HepG2 (cell line): ENCODE data around the gene TTLL6. TPM values are rescaled to one million over a fixed set of nuclear protein-coding genes. Genes with fewer than 3 reads are reported as not detected.

ENCODE experiments used
- ATAC-seq: fragments of 200-7000 bp; cut with Tn5 transposase; 3 replicates; pipeline ENCODE4 v1.9.1; 2020; ENCODE audit warnings: mild to moderate bottlenecking, moderate library complexity
- BruUV-seq: library from RNA; stranded (reverse); fragments of 400-500 nt; replicated peaks from 2 replicates; lab custom pipeline; 2021; lab: Mats Ljungman, UMichigan
- CTCF ChIA-PET: fragments of 300-600 bp; formaldehyde crosslinking; extraction: SDS; loops from one replicate; lab custom pipeline; 2021; ENCODE audit warnings: low total read pairs, inconsistent platforms, low intra/inter-chr PET ratio; lab: Yijun Ruan, JAX
- POLR2A ChIA-PET: fragments of 350-600 bp; sonication (Branson Sonifier 250); formaldehyde crosslinking; loops from one replicate; lab custom pipeline; 2020; ENCODE audit warnings: antibody characterized with exemption, inconsistent platforms; lab: Yijun Ruan, JAX
- DNase-seq: peaks from one replicate; pipeline ENCODE4 v3.0.0-alpha.2; 2015; ENCODE audit warnings: low spot score
- FAIRE-seq: peaks from 3 replicates; lab custom pipeline; 2011; peaks lifted over from hg19 to GRCh38; lab: Jason Lieb, UNC
- H2AFZ ChIP-seq: one replicate; pipeline ENCODE4 v1.6.1; 2011; ENCODE audit warnings: low read length, inconsistent platforms
- H3K27ac ChIP-seq: fragments of 300-600 bp; 3 replicates; pipeline ENCODE4 v1.8.0; 2011; ENCODE audit warnings: mixed run types, mild to moderate bottlenecking, mixed read lengths, low read length, inconsistent platforms; ENCODE audit not compliant: insufficient read depth; ENCODE audit errors: extremely low read length
- H3K27me3 ChIP-seq, 2 experiments: fragments of 200-600 bp in 1 of 2; 2 replicates in 1 of 2; 3 replicates in 1 of 2; pipeline versions ENCODE4 v1.6.0 to v1.8.0; 2011; ENCODE audit warnings: low read length in 2 of 2, mild to moderate bottlenecking in 2 of 2, moderate library complexity in 2 of 2, inconsistent platforms in 1 of 2; ENCODE audit not compliant: insufficient read depth in 2 of 2, control insufficient read depth in 1 of 2
- H3K36me3 ChIP-seq, 2 experiments: fragments of 200-600 bp in 1 of 2; replicated peaks in 1 of 2; 2 replicates in 1 of 2; 3 replicates in 1 of 2; pipeline versions ENCODE4 v1.5.1 to v1.8.0; 2011; ENCODE audit warnings: low read length in 2 of 2, inconsistent platforms in 1 of 2; ENCODE audit not compliant: insufficient read depth in 2 of 2, control insufficient read depth in 1 of 2
- H3K4me1 ChIP-seq: 2 replicates; pipeline ENCODE4 v1.5.1; 2012; ENCODE audit warnings: low read length, inconsistent platforms; ENCODE audit not compliant: insufficient read depth
- H3K4me2 ChIP-seq: 2 replicates; pipeline ENCODE4 v1.6.0; 2011; ENCODE audit warnings: low read depth, low read length, inconsistent platforms
- H3K4me3 ChIP-seq, 3 experiments: fragments of 200-600 bp in 1 of 3; sonication (generic), shearing (Covaris generic) in 1 of 3; replicated peaks in 1 of 3; 2 replicates each; pipeline ENCODE4 v1.5.1; 2011 to 2016; ENCODE audit warnings: low read length in 3 of 3, inconsistent platforms in 2 of 3, low read depth in 2 of 3, mild to moderate bottlenecking in 2 of 3, control low read depth in 1 of 3, mixed read lengths in 1 of 3; ENCODE audit not compliant: insufficient read depth in 1 of 3
- H3K79me2 ChIP-seq: one replicate; pipeline ENCODE4 v1.6.1; 2011; ENCODE audit warnings: low read length, inconsistent platforms; ENCODE audit not compliant: insufficient read depth
- H3K9ac ChIP-seq: 2 replicates; pipeline ENCODE4 v1.6.0; 2011; ENCODE audit warnings: mild to moderate bottlenecking, low read depth, low read length, inconsistent platforms; ENCODE audit not compliant: insufficient read depth
- H3K9me3 ChIP-seq: 2 replicates; pipeline ENCODE4 v1.5.1; 2012; ENCODE audit warnings: mild to moderate bottlenecking, low read length
- H4K20me1 ChIP-seq: 2 replicates; pipeline ENCODE4 v1.6.0; 2011; ENCODE audit warnings: inconsistent platforms, mild to moderate bottlenecking, low read length, moderate library complexity; ENCODE audit not compliant: insufficient read depth
- MBD4 ChIP-seq: IDR thresholded peaks from 2 replicates; pipeline ENCODE4 v1.6.1; 2012; ENCODE audit warnings: low read length, inconsistent platforms, borderline replicate concordance
- ZNF547 ChIP-seq: sonication (generic); formaldehyde crosslinking; IDR thresholded peaks from 2 replicates; pipeline ENCODE4 v1.5.1; 2020; ENCODE audit warnings: mild to moderate bottlenecking, missing genetic modification reagents
- WGBS: methylation state at CpG from one replicate; pipeline ENCODE4 v1.1.6; 2017; ENCODE audit warnings: low lambda C conversion rate; 5-methylcytosine and 5-hydroxymethylcytosine counted together
- in situ Hi-C: cut with HindIII; loops from 2 replicates; pipeline ENCODE4 v1.10.0; 2017; ENCODE audit warnings: low pct_unique_long_range_greater_than_20kb; ENCODE audit not compliant: extremely low pct_ligation_motif_present
- intact Hi-C: fragments of 100-400 bp; cut with micrococcal nuclease; formaldehyde crosslinking; loops from one replicate; pipeline ENCODE4 v1.10.0; 2022; ENCODE audit not compliant: unreplicated experiment
- polyA plus RNA-seq, 8 experiments: library from polyadenylated mRNA; depleted of rRNA in 3 of 8; stranded (reverse) in 7 of 8; unstranded in 1 of 8; fragments of >200 nt; fragmentation: Illumina TruSeq in 4 of 8; extraction: Trizol in 4 of 8; gene quantifications; 2 replicates each; pipeline versions ENCODE4 v1.2.1 to v1.2.3, GENCODE V29; 2011 to 2016; ENCODE audit warnings: low read depth in 4 of 8, missing spikeins in 1 of 8, mixed read lengths in 1 of 8; ENCODE audit not compliant: insufficient read depth in 1 of 8
- total RNA-seq, 5 experiments: library from RNA; depleted of rRNA; stranded (reverse); fragments of >200 nt; fragmentation: Illumina TruSeq; extraction: Trizol; gene quantifications; 2 replicates each; pipeline ENCODE4 v1.2.3, GENCODE V29; 2016; ENCODE audit warnings: low read depth in 1 of 5
- TF ChIP-seq, protein P1 (sequence below): sonication (generic); formaldehyde crosslinking; IDR thresholded peaks from 2 replicates; pipeline ENCODE4 v1.4.0; 2020; ENCODE audit warnings: mild to moderate bottlenecking, missing genetic modification reagents

Gene TTLL6
- total and polyA plus RNA-seq, 2 of the 13 experiments (the other 11 are each of a cell fraction or from before 2014, with no cell fraction given), result 0.04 to 0.08 TPM

DNA sequence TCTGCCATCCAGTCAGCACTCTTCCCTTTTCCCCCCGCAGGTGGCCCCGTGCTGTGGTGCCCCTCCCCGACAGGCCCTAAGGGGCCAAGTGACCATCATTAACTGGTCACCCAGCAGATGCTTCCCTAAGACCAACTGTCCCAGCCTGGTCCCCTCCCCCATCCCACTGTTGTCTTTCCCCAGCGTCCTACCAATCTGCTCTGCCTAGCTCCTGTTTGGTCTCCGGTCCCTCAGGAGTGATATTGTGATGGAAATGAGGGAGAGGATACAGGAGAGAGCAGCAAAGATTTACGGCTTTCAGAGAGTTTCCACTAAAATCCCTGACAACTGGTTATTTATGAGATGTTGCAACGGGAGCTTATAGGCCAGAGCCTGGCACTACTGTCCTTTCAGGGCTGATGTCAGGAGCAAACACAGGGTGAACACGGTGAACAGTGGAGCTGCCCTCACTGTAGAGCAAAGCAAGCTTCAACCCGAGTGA, 1.4 kb upstream of the TTLL6 start (continued):
- TF ChIP-seq, protein P1, sequence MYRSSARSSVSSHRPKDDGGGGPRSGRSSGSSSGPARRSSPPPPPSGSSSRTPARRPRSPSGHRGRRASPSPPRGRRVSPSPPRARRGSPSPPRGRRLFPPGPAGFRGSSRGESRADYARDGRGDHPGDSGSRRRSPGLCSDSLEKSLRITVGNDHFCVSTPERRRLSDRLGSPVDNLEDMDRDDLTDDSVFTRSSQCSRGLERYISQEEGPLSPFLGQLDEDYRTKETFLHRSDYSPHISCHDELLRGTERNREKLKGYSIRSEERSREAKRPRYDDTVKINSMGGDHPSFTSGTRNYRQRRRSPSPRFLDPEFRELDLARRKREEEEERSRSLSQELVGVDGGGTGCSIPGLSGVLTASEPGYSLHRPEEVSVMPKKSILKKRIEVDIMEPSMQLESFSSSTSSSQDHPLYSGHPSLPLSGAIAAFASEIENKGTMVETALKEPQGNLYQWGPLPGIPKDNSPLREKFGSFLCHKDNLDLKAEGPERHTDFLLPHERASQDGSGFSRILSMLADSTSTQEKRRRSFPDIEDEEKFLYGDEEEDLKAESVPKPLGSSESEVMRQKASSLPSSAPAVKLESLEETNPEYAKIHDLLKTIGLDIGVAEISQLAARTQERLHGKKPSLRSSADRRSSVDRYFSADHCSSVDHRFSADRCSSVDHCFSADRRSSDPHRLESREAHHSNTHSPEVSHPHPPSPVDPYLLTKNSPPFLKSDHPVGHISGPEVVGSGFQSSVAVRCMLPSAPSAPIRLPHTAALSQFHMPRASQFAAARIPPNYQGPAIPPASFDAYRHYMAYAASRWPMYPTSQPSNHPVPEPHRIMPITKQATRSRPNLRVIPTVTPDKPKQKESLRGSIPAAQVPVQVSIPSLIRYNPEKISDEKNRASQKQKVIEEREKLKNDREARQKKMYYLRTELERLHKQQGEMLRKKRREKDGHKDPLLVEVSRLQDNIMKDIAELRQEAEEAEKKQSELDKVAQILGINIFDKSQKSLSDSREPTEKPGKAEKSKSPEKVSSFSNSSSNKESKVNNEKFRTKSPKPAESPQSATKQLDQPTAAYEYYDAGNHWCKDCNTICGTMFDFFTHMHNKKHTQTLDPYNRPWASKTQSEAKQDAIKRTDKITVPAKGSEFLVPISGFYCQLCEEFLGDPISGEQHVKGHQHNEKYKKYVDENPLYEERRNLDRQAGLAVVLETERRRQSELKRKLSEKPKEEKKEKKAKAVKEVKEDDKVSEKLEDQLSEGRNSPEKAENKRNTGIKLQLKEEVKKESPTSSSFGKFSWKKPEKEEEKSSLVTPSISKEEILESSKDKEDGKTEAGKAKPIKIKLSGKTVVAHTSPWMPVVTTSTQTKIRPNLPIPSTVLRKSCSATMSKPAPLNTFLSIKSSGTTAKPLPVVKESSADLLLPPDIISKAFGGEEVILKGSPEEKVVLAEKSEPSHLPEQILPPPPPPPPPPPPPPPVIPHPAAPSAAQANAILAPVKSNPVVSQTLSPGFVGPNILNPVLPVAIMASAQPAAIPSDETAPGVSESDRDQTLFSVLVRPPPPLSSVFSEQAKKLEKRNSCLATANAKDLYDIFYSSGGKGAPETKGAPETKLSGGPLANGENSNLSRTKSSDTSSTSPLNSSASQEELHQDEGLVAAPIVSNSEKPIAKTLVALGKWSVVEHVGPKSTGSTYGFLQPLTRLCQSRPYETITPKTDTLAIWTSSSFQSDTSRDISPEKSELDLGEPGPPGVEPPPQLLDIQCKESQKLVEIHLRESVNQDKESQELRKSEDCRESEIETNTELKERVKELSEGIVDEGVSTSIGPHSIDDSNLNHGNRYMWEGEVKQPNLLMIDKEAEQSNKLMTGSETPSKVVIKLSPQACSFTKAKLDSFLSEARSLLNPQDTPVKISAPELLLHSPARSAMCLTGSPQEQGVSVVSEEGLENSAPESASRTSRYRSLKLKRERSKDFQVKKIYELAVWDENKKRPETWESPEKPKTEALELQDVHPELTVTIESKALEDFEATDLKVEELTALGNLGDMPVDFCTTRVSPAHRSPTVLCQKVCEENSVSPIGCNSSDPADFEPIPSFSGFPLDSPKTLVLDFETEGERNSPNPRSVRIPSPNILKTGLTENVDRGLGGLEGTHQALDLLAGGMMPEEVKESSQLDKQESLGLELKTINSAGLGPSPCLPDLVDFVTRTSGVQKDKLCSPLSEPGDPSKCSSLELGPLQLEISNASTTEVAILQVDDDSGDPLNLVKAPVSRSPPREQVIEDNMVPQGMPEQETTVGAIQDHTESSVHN, result no peak

DNA sequence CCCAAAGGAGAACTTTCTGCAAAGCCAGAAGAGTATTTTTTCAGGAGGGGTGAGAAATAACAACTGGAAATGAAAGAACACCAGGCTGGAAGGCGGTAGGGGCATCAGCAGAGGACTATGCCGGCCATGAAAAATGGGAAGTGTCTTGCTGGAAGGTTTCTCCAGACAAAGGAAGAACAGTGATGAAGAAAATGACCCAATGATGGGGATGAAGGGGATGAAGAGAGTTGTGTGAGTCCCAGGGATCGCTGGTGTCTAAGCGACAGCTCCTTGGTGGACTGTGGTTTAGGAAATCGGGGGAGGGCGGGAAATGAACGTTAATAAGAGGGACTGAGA, 623 bp downstream of the TTLL6 start:
- no peak for FAIRE-seq
- POLR2A ChIA-PET, result interaction anchor here (1.2 to 2.2 kb wide), 2 partner anchors 55 to 76 kb away, joined by 3 to 9 read pairs; partner anchors contain the start of gene ATP5MC1

More for the DNA sequence above, 623 bp downstream of the TTLL6 start:
- 51% methylated on average over 7 of the region's 7 CpGs for WGBS
- Histone ChIP-seq H3K9ac (no peak overlapping the region), H3K79me2 (no peaks in the 10 kb centered on the region), H3K27me3 (peaks cover 0 to 28% of the 10 kb centered on the region in 2 experiments; a peak in 3 of 5 replicates), H3K4me3 (peak overlapping the region in 1 of 3 experiments; percentile 71; a peak in 2 of 6 replicates), H3K27ac (no peak overlapping the region), H4K20me1 (no peaks in the 10 kb centered on the region), H2AFZ (no peak overlapping the region), H3K4me2 (peak overlapping the region; percentile 86), H3K36me3 (no peaks in the 10 kb centered on the region), H3K4me1 (peaks cover 31% of the 10 kb centered on the region), H3K9me3 (no peaks in the 10 kb centered on the region)
- ATAC-seq (no peak), DNase-seq (no peak)
- TF ChIP-seq ZNF547 (CRISPR knock-in tag), result peak; percentile 28; the same call in 1 of the 2 replicates
- TF ChIP-seq MBD4, result no peak
- in situ Hi-C loops (loop anchor here (10.0 kb wide), 1 partner anchor 228 kb away; no protein-coding TSS in a partner anchor), intact Hi-C loops (no loop called here)
- BruUV-seq, result no TSS peak
- CTCF ChIA-PET, result interaction anchor here (6.3 kb wide), 1 partner anchor 62 kb away, joined by 155 read pairs; no protein-coding TSS in a partner anchor
